Neuronal stem cell (in vitro differentiated cells): ENCODE results near the gene CAPN8.

ENCODE experiments used
- DNase-seq: peaks from one replicate; pipeline ENCODE4 v3.0.0-alpha.2; 2013; ENCODE audit warnings: low spot score
- H2AFZ ChIP-seq: one replicate; pipeline ENCODE4 v1.6.1; 2013; ENCODE audit warnings: mild to moderate bottlenecking, low read length, inconsistent platforms
- H2AK5ac ChIP-seq: 2 replicates; pipeline ENCODE4 v1.6.1; 2013; ENCODE audit warnings: low read depth, mild to moderate bottlenecking, inconsistent platforms, low read length, moderate library complexity, mixed read lengths
- H2BK120ac ChIP-seq: 2 replicates; pipeline ENCODE4 v1.6.1; 2013; ENCODE audit warnings: low read depth, mild to moderate bottlenecking, inconsistent platforms, low read length, moderate library complexity, mixed read lengths
- H2BK12ac ChIP-seq: one replicate; pipeline ENCODE4 v1.6.1; 2013; ENCODE audit warnings: low read length, inconsistent platforms
- H2BK15ac ChIP-seq: 2 replicates; pipeline ENCODE4 v1.6.1; 2013; ENCODE audit warnings: mild to moderate bottlenecking, low read length, inconsistent platforms, mixed read lengths
- H2BK5ac ChIP-seq: one replicate; pipeline ENCODE4 v1.6.1; 2013; ENCODE audit warnings: inconsistent platforms, mild to moderate bottlenecking, low read length, moderate library complexity
- H3K14ac ChIP-seq: one replicate; pipeline ENCODE4 v1.6.1; 2013; ENCODE audit warnings: low read length, inconsistent platforms
- H3K18ac ChIP-seq: 2 replicates; pipeline ENCODE4 v1.6.1; 2013; ENCODE audit warnings: low read length, inconsistent platforms
- H3K23ac ChIP-seq: 2 replicates; pipeline ENCODE4 v1.6.1; 2013; ENCODE audit warnings: low read depth, mild to moderate bottlenecking, mixed read lengths, low read length, inconsistent platforms; ENCODE audit not compliant: poor library complexity
- H3K27ac ChIP-seq: replicated peaks from 3 replicates; pipeline ENCODE4 v1.5.1; 2013; ENCODE audit warnings: low read length, inconsistent platforms
- H3K27me3 ChIP-seq, 3 experiments: 2 replicates each; pipeline ENCODE4 v1.6.1; 2013; ENCODE audit warnings: low read length in 3 of 3, mild to moderate bottlenecking in 2 of 3, inconsistent platforms in 1 of 3, low read depth in 1 of 3, mixed read lengths in 1 of 3, moderate library complexity in 1 of 3; ENCODE audit not compliant: control insufficient read depth in 3 of 3, insufficient read depth in 3 of 3
- H3K36me3 ChIP-seq, 2 donors: replicated peaks in 1 of 2; 2 replicates each; pipeline ENCODE4 v1.6.1; 2013; ENCODE audit warnings: low read length in 2 of 2; ENCODE audit not compliant: control insufficient read depth in 2 of 2, insufficient read depth in 2 of 2
- H3K4ac ChIP-seq: 2 replicates; pipeline ENCODE4 v1.6.1; 2013; ENCODE audit warnings: inconsistent platforms, mild to moderate bottlenecking, low read length, moderate library complexity
- H3K4me1 ChIP-seq, 2 donors: 1 replicate in 1 of 2; 2 replicates in 1 of 2; pipeline ENCODE4 v1.6.1; 2013; ENCODE audit warnings: low read length in 2 of 2, low read depth in 1 of 2; ENCODE audit not compliant: control insufficient read depth in 2 of 2, insufficient read depth in 1 of 2
- H3K4me2 ChIP-seq: one replicate; pipeline ENCODE4 v1.6.1; 2013; ENCODE audit warnings: mild to moderate bottlenecking, low read length, inconsistent platforms; ENCODE audit not compliant: insufficient read depth, poor library complexity, severe bottlenecking
- H3K4me3 ChIP-seq, 2 donors: 2 replicates each; pipeline ENCODE4 v1.5.1; 2013; ENCODE audit warnings: low read length in 2 of 2, mild to moderate bottlenecking in 2 of 2, inconsistent platforms in 1 of 2, moderate library complexity in 1 of 2
- H3K79me1 ChIP-seq: one replicate; pipeline ENCODE4 v1.6.1; 2013; ENCODE audit warnings: low read depth, mild to moderate bottlenecking, inconsistent platforms, low read length, moderate library complexity
- H3K9ac ChIP-seq: one replicate; pipeline ENCODE4 v1.6.1; 2013; ENCODE audit warnings: mild to moderate bottlenecking, low read depth, low read length, inconsistent platforms; ENCODE audit not compliant: poor library complexity
- H3K9me3 ChIP-seq, 2 donors: replicated peaks in 1 of 2; 2 replicates each; pipeline versions ENCODE3 to v1.6.1; 2013; ENCODE audit warnings: low read length in 2 of 2, mild to moderate bottlenecking in 2 of 2, inconsistent platforms in 1 of 2, low read depth in 1 of 2, mixed read lengths in 1 of 2, moderate library complexity in 1 of 2; ENCODE audit not compliant: control insufficient read depth in 2 of 2, insufficient read depth in 1 of 2
- H4K8ac ChIP-seq: one replicate; pipeline ENCODE4 v1.6.1; 2013; ENCODE audit warnings: low read depth, mild to moderate bottlenecking, inconsistent platforms, low read length, moderate library complexity
- H4K91ac ChIP-seq: one replicate; pipeline ENCODE4 v1.6.1; 2013; ENCODE audit warnings: low read length, low read depth, mild to moderate bottlenecking, inconsistent platforms; ENCODE audit not compliant: poor library complexity
- WGBS, 2 donors: extraction: QIAGEN DNeasy Blood & Tissue Kit; methylation state at CpG; one replicate each; pipeline ENCODE4 v1.1.7; 2013; ENCODE audit warnings: missing lambda C conversion rate in 2 of 2, mixed read lengths in 1 of 2; ENCODE audit not compliant: insufficient read length in 2 of 2, insufficient replicate concordance in 1 of 2; ENCODE audit errors: extremely low coverage in 2 of 2; 5-methylcytosine and 5-hydroxymethylcytosine counted together

The CAPN8 gene

GRCh38 chr1:223553957-223554356 lies 111.5 kb downstream of the CAPN8 start:
- Histone ChIP-seq H3K27ac (no peak overlapping the region), H2BK12ac (no peak overlapping the region), H3K79me1 (no peaks in the 10 kb centered on the region), H2BK5ac (no peak overlapping the region), H3K9me3 (peaks cover 0 to 4% of the 10 kb centered on the region in 2 donors), H3K23ac (no peak overlapping the region), H3K4me3 (no peak overlapping the region), H3K9ac (no peak overlapping the region), H4K91ac (no peak overlapping the region), H4K8ac (no peak overlapping the region), H3K18ac (no peak overlapping the region), H2AFZ (no peak overlapping the region), H3K4ac (no peak overlapping the region), H2BK120ac (no peak overlapping the region), H3K4me2 (no peak overlapping the region), H3K27me3 (peaks cover 0 to 1% (median 0%) of the 10 kb centered on the region in 3 experiments), H3K36me3 (peaks cover 0 to 3% of the 10 kb centered on the region in 2 donors), H3K4me1 (peaks cover 0 to 4% of the 10 kb centered on the region in 2 donors), H2AK5ac (no peak overlapping the region), H3K14ac (no peak overlapping the region), H2BK15ac (no peak overlapping the region)
- no CpG with 5 or more reads among the region's 3 CpGs for WGBS, 2 donors
- no peak for DNase-seq

GRCh38 chr1:223551610-223552009 lies 113.9 kb downstream of the CAPN8 start:
- H4K8ac ChIP-seq = no peak overlapping the region
- no peak overlapping the region for H2BK15ac ChIP-seq
- H2BK120ac ChIP-seq = no peak overlapping the region
- H3K4me1 ChIP-seq = peaks cover 0 to 1% of the 10 kb centered on the region in 2 donors
- no peak overlapping the region for H2AK5ac ChIP-seq
- H4K91ac ChIP-seq = no peak overlapping the region
- H3K79me1 ChIP-seq = no peaks in the 10 kb centered on the region
- no peak overlapping the region for H3K14ac ChIP-seq
- no peak overlapping the region for H3K23ac ChIP-seq
- no peak overlapping the region for H3K9ac ChIP-seq
- H3K18ac ChIP-seq = no peak overlapping the region
- no peak overlapping the region for H3K4me2 ChIP-seq
- no peak overlapping the region for H3K4ac ChIP-seq
- H3K27me3 ChIP-seq = no peaks in the 10 kb centered on the region
- no peak overlapping the region for H2AFZ ChIP-seq
- no peaks in the 10 kb centered on the region for H3K9me3 ChIP-seq
- no peaks in the 10 kb centered on the region for H3K36me3 ChIP-seq
- no peak overlapping the region for H2BK12ac ChIP-seq
- WGBS, 2 donors = no CpG with 5 or more reads among the region's 3 CpGs
- no peak overlapping the region for H2BK5ac ChIP-seq
- no peak overlapping the region for H3K4me3 ChIP-seq
- DNase-seq = no peak
- no peak overlapping the region for H3K27ac ChIP-seq

DNA sequence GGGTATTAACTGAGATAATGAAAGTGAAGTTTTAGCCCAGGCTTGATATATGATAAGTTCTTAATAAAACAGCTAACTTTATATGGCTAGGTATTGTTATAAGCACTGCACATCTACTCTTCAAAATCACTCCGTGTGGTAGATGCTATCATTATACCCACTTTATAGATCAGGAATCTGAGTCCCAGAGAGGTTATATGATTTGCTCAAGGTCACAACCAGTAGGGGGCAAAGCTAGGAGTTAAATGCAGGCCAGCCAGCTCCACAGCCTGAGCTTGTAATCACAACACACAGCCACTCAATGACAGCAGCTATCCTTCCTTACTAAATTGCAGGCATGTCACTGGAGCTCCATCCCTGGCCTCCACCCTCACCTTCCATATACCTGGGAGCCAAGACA lies 115.8 kb downstream of the CAPN8 start:
- no peaks in the 10 kb centered on the region for H3K9me3 ChIP-seq
- no peak overlapping the region for H2BK15ac ChIP-seq
- H3K27me3 ChIP-seq = no peaks in the 10 kb centered on the region
- no peak overlapping the region for H3K23ac ChIP-seq
- H3K18ac ChIP-seq = peak overlapping the region; percentile 15
- H3K4me1 ChIP-seq = peaks cover 0 to 1% of the 10 kb centered on the region in 2 donors
- no peak overlapping the region for H3K9ac ChIP-seq
- no peak overlapping the region for H2AFZ ChIP-seq
- H2BK120ac ChIP-seq = no peak overlapping the region
- H2AK5ac ChIP-seq = no peak overlapping the region
- no peak overlapping the region for H3K4ac ChIP-seq
- H3K14ac ChIP-seq = no peak overlapping the region
- no peak overlapping the region for H3K4me2 ChIP-seq
- DNase-seq = no peak
- H3K4me3 ChIP-seq = no peak overlapping the region
- H4K8ac ChIP-seq = no peak overlapping the region
- no peak overlapping the region for H2BK12ac ChIP-seq
- H3K27ac ChIP-seq = no peak overlapping the region
- WGBS, 2 donors = no CpG with 5 or more reads among the region's 1 CpG
- no peaks in the 10 kb centered on the region for H3K79me1 ChIP-seq
- no peak overlapping the region for H4K91ac ChIP-seq
- peak overlapping the region; percentile 59 for H2BK5ac ChIP-seq
- no peaks in the 10 kb centered on the region for H3K36me3 ChIP-seq

GRCh38 chr1:223547316-223548114 lies 118.0 kb downstream of the CAPN8 start:
- WGBS, 2 donors = no CpG with 5 or more reads among the region's 7 CpGs
- H3K4ac ChIP-seq = no peak overlapping the region
- no peak overlapping the region for H2AK5ac ChIP-seq
- DNase-seq = no peak
- H4K91ac ChIP-seq = no peak overlapping the region
- H3K14ac ChIP-seq = no peak overlapping the region
- no peak overlapping the region for H2BK12ac ChIP-seq
- no peak overlapping the region for H3K4me2 ChIP-seq
- H3K27ac ChIP-seq = no peak overlapping the region
- no peak overlapping the region for H2AFZ ChIP-seq
- H3K4me1 ChIP-seq = peaks cover 0 to 1% of the 10 kb centered on the region in 2 donors
- H3K79me1 ChIP-seq = no peaks in the 10 kb centered on the region
- no peaks in the 10 kb centered on the region for H3K27me3 ChIP-seq
- H3K4me3 ChIP-seq = no peak overlapping the region
- no peak overlapping the region for H4K8ac ChIP-seq
- H3K36me3 ChIP-seq = no peaks in the 10 kb centered on the region
- H3K9ac ChIP-seq = no peak overlapping the region
- H3K23ac ChIP-seq = no peak overlapping the region
- H2BK15ac ChIP-seq = no peak overlapping the region
- H3K18ac ChIP-seq = no peak overlapping the region
- H2BK5ac ChIP-seq = no peak overlapping the region
- H2BK120ac ChIP-seq = no peak overlapping the region
- no peaks in the 10 kb centered on the region for H3K9me3 ChIP-seq
